ENCODE measurements around the gene RUFY4.

RUFY4 gene

GRCh38 chr2:218059289-218059688 lies 9.8 kb upstream of the RUFY4 start:
- FAIRE-seq (no peak), DNase-seq (ENCODE audit: extremely low spot score, insufficient read length, low read depth) (no peak)

- no peak for DNase-seq (ENCODE audit: extremely low spot score, insufficient read length, low read depth)
- FAIRE-seq = no peak
Measured at GRCh38 chr2:218060118-218060517, 8.9 kb upstream of the RUFY4 start.

- DNase-seq (ENCODE audit: extremely low spot score, insufficient read length, low read depth) (no peak), FAIRE-seq (no peak)
Measured at GRCh38 chr2:218060950-218061660, 7.9 kb upstream of the RUFY4 start.

DNA sequence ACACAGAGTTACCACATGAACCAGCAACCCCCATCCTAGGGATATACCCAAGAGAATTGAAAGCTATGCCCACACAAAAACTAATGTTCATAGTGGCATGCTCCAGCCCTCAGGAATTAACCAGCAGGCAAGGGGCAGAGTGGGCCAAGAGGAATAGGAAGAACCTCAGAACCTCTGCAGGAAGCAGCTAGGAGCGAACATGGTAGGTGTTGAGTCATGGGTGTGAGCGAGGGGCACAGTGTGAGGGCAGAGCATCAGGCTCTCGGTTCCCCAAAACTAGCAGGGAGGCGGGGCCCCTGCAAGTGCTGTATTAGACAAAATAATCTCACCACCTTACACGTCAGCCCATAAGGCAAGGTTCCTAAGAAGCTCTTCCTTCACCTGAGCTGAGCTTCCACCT lies 5.6 kb upstream of the RUFY4 start:
- FAIRE-seq = peak; percentile 77
- no peak for DNase-seq (ENCODE audit: extremely low spot score, insufficient read length, low read depth)

GRCh38 chr2:218063896-218064295 lies 5.2 kb upstream of the RUFY4 start:
- no peak for FAIRE-seq
- DNase-seq (ENCODE audit: extremely low spot score, insufficient read length, low read depth) = no peak

DNA sequence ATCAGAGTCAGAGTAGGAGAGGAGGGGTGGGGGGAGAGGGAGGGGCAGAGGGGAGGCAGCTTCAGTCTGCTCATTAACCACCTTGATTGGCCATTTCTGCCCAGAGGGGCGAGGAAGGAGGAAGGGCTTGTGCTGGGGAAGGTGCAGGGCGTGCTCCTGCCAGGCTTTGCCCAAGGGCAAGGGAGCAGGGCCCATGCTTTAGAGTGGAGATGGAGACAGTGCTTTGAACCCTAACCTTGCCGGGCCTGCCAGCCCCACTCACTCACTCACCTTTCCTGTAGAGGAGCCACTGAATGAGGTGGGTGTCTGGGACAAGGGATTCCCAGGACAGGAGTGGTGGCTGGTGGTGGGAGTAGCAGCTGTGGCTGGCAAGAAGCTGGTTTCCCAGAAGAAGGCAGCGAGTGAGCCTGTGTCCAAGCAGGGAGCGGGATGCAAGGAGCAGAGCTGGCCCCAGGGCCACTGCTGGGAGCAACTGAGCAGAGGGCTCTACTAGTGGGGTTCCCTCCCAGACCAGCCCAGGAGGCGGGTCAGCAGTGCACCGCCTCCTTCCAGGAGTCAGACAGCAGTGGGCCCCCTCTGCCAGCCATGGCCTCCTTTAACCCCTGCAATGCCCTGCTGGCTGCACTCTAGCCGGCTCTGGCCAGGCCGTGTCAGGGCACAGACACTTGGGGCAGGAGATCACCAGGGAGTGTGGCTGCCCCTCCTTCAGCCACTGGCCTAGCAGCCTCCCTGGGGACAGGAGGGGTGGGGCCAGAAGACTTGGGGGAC lies 3.6 kb upstream of the RUFY4 start:
- FAIRE-seq = no peak
- no peak for DNase-seq (ENCODE audit: extremely low spot score, insufficient read length, low read depth)

GRCh38 chr2:218066926-218067515 lies 2.0 kb upstream of the RUFY4 start:
- DNase-seq (ENCODE audit: extremely low spot score, insufficient read length, low read depth) = no peak
- no peak for FAIRE-seq

- FAIRE-seq (no peak), DNase-seq (ENCODE audit: extremely low spot score, insufficient read length, low read depth) (no peak)
Measured at GRCh38 chr2:218067523-218067922, 1.5 kb upstream of the RUFY4 start.

- DNase-seq (ENCODE audit: extremely low spot score, insufficient read length, low read depth) (no peak), FAIRE-seq (no peak)
Measured at GRCh38 chr2:218069606-218070300, 700 bp downstream of the RUFY4 start.

DNA sequence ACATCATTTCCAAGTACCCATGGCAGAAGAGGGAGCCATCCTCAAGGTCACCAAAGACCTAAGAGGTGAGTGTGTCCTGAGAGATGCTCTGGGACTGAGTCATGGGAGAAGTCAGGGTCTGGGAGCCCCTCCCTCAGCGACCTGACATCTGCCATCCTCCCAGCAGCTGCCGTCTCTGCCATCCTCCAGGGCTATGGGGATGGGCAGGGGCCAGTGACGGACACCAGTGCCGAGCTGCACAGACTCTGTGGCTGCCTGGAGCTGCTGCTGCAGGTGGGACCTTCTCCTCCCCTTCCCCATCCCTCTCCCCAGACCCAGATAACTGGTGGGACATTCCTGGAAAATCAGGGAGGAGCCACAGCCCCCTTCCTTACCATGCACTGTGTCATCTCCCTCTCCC lies 1.5 kb downstream of the RUFY4 start:
- DNase-seq (ENCODE audit: extremely low spot score, insufficient read length, low read depth) (no peak), FAIRE-seq (no peak)

- FAIRE-seq (no peak), DNase-seq (ENCODE audit: extremely low spot score, insufficient read length, low read depth) (no peak)
Measured at GRCh38 chr2:218071218-218071937, 2.3 kb downstream of the RUFY4 start.

DNA sequence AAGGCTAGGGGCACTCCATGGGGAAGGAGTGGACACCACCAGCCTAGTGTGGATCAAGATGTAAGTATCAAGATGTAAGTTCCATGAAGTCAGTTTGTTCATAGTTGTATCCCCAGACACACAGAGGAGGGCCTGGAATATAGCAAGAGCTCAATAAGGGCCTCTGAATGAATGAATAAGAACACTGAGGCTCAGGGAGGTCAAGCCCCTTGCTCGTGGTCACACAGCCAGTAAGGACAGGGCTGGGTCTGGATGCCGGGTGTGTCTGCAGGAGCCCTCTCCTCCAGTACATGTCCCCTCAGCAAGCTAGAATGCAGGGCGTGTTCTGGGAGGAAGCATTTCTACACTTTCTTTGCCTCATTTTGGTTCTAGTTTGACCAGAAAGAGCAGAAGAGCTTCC lies 2.9 kb downstream of the RUFY4 start:
- DNase-seq (ENCODE audit: extremely low spot score, insufficient read length, low read depth) (no peak), FAIRE-seq (no peak)

DNA sequence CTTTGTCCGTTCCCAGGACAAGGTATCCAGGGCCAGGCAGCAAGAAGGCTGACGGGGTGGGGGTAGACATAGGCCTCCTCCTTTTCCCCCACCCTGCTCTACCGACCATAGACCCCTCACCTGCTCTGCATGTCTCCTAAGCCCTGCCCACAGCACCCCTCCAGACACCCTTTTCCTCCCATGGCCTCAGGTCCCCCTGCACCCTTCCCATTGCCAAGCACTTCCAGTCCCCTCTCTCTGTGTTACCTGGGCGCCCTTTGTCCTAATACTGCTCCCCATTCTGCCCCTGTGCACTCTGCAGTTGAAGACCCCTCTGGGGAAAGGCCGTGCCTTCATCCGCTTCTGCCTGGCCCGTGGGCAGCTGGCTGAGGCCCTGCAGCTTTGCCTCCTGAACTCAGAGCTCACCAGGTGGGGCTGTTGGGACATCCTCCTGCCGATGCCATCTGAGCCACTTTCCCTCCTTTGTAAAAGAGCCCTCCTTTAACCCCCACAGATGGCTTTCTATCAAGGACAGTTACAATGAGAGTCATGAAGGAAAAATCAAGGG lies 3.5 kb downstream of the RUFY4 start:
- FAIRE-seq = no peak
- DNase-seq (ENCODE audit: extremely low spot score, insufficient read length, low read depth) = no peak

DNA sequence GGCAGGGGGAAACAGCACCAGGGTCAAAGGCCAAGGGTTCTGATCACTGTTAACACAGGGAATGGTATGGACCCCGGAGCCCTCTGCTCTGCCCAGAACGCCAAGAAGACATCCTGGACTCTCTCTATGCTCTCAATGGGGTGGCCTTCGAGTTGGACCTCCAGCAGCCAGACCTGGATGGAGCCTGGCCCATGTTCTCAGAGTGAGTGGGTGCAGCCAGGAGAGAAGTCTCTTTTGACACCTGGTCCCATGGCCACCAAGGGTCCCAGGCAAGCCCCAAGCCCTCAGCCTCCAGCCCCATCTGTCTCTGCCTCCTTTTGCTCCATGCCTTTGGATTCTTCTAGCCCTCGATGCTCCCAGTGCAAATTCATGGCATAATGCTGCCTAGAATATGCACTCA lies 4.1 kb downstream of the RUFY4 start:
- FAIRE-seq (no peak), DNase-seq (ENCODE audit: extremely low spot score, insufficient read length, low read depth) (no peak)

DNA sequence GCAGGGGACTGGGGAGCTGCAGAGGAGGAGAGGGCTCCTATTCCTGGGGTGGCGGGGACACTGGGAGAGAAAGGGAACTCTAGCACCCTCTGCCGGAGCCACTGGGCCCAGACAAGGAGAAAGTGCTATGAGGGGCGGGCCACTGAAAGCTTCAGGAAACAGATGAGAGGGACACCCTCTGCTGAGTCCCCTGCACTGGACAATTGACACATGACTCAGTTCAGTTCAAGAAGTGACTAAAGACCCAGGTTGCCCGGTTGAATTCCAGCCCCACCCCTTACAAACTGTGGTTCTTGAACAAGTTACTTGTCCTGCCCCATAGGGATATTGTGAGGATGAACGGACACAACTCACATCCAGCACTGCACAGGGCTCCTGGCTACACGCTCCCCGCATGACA lies 5.0 kb downstream of the RUFY4 start:
- FAIRE-seq = peak; percentile 26
- peak; percentile 25 for DNase-seq (ENCODE audit: extremely low spot score, insufficient read length, low read depth)

GRCh38 chr2:218075975-218076811 lies 7.1 kb downstream of the RUFY4 start:
- no peak for FAIRE-seq
- DNase-seq (ENCODE audit: extremely low spot score, insufficient read length, low read depth) = no peak

DNA sequence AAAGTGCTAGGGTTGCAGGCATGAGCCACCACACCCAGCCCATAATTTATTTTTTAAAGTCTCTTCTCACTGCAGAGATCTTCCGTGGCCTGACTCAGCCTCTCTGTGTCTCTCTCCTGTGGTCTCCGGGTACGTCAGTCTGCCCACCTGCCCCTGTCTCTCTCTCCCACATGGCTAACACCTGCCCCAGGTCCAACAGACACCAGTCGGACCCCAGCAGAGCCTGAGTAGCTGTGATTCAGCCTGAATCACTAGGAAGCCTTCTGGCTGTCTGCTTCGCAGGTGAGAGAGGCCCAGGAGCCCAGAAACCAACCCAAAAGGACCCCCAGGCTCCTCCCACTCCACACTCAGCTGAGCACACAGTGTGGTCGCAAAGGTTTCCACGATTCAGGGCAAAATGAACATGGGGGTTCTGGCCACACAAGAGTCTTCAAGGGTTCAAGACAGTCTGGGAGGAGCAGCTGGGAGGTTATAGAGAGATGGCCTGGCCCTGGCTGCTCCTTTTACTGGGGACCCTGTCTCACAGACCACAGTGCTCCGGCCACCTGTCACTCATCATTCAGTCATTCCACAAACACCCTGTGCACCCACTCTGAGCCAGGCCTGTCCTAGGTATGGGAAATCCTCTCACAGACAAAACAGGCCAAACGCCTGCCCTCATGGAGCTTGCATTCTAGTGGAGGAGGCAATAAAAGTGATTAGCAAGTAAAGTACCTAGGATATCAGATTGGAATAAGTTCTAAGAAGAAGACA lies 8.6 kb downstream of the RUFY4 start:
- FAIRE-seq = no peak
- no peak for DNase-seq (ENCODE audit: extremely low spot score, insufficient read length, low read depth)

All from GM18507 (cell line).